Stimulated activated CD8-positive, alpha-beta memory T cell treated with anti-CD3 and anti-CD28 coated beads, Interleukin-4, amount 100 ng/mL, for 48 hours (primary cell): ENCODE results near the gene DNAJA3.

ENCODE experiments used
- DNase-seq: peaks from one replicate; pipeline ENCODE4 v3.0.0-alpha.2; 2020

DNAJA3 gene

GRCh38 chr16:4425378-4426020 lies at the start of gene DNAJA3:
Gene DNAJA3 (plus strand): TSS chr16:4425868. CDS start chr16:4425882, 14 bp downstream.
- DNase-seq: peak; percentile 93

GRCh38 chr16:4376126-4376892 lies 49.4 kb upstream of the DNAJA3 start:
- no peak for DNase-seq

DNA sequence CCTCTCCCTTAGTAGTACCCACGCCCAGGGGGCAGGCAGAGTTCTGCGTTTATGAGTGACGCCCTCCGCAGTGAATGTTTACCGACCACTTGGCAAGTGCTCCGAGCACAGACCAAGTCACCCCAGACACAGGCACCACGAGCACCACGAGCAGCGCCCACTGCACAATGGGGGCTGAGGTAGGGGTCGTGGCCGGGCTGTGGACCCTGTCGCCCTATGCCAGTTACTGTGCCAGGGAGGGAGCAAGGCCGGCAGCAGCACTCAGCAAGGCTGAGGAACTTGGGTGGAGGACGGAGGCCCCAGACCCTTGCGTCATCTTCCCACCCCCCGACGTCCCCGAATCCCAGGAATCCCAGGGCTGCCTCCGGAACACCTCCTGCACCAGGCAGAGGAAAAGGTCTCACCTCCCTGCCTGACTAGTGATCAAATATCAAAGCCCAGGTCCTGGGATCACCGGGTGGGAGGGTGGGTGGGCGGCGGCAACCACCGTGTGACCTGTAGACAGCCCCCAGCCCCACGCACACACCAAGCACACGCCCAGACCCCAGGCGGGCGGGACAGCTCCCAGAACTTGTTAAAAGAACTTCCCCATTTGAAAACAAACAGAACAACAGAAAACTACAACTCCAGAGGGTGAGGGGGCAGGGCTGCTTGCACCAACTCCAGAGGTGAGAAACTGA lies 48.6 kb upstream of the DNAJA3 start:
- no peak for DNase-seq

DNA sequence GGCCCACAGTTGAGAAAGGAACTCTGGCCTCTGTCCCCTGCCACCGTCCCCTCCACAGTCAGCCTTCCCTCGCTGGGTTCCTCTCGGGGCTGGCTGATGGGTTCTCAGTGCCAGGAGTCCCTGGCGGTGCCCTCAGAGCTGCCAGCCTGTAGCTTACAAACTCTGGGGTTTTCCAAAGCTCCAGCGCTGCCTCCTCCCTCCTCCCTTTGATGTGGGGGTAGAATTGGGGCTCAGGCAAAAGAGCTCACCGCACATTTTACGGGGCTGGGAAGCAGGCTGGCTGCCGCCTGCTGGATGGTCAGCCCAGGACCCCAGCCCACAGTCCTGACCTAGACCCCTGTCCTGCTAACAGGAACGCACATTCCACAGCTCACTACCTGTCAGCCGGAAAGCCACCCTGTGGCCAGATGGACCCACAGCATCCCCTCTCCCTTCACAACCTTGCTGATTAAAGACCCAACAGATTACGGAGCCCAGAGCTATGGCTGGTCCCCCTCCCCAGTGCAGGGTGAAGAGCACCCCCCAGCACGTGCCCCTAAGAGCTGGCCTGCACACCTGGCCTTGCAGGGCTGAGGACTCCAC lies 48.0 kb upstream of the DNAJA3 start:
- no peak for DNase-seq

DNA sequence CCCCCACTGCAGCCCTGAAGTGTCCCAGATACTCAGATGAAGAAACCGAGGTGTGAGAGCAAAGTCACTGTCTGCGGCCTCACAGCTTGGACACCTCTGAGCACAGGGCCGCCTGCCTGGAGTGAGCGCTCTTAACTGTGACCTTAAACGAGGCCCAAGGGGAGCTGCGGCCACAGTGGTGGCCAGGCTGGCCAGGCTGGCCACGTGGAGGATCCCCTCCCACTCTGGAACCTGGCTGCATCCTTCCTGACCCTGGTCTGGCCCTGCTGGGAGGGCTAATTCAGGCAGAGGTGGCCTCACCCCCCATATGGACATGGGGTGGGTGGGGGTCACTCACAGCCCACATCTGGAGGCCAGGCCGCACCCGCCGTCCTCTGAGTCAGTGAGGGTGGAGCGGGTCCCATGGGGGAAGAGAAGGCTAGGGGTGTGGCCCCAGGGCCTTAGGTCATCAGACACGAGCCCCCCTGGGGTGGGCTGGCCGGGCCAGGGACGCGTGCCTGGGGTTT lies 47.5 kb upstream of the DNAJA3 start:
- DNase-seq: no peak

DNA sequence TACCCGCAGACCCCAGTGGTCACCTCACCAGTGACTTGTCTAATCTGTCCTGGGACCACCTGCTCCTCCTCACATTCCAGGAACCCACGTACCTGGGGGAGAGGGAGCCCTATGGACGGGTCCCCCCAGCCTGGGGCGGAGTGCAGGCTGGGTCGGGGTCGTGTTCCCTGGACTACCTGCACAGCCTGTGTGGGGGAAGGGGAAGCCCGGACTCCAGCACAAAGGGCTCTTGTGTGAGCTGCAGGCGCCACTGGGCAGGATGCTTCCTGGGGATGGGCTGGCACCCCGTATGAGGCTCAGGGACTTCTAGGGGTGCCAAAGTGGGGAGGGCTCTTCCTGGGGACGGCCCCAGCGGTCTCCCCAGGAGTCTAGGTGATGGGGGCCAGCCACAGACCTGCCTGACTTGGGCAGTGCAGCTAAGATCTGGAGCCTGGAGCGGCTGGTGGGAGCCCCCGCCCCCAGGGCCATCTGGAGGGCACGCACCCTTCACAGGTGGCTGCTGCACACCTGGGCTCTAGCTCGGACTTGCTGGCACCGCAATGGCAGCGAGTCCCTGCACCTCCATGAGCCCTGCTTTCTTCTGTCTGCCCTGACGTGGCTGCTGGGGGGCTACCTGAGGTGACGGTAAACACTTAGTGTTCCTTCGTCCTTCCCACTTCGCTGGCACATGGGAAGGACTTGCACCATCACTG lies 46.5 kb upstream of the DNAJA3 start:
- no peak for DNase-seq

GRCh38 chr16:4380119-4381063 lies 45.3 kb upstream of the DNAJA3 start:
- DNase-seq: no peak

DNA sequence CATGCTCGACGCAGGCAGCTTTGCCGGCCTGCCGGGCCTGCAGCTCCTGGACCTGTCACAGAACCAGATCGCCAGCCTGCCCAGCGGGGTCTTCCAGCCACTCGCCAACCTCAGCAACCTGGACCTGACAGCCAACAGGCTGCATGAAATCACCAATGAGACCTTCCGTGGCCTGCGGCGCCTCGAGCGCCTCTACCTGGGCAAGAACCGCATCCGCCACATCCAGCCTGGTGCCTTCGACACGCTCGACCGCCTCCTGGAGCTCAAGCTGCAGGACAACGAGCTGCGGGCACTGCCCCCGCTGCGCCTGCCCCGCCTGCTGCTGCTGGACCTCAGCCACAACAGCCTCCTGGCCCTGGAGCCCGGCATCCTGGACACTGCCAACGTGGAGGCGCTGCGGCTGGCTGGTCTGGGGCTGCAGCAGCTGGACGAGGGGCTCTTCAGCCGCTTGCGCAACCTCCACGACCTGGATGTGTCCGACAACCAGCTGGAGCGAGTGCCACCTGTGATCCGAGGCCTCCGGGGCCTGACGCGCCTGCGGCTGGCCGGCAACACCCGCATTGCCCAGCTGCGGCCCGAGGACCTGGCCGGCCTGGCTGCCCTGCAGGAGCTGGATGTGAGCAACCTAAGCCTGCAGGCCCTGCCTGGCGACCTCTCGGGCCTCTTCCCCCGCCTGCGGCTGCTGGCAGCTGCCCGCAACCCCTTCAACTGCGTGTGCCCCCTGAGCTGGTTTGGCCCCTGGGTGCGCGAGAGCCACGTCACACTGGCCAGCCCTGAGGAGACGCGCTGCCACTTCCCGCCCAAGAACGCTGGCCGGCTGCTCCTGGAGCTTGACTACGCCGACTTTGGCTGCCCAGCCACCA lies 44.4 kb upstream of the DNAJA3 start:
- no peak for DNase-seq

DNA sequence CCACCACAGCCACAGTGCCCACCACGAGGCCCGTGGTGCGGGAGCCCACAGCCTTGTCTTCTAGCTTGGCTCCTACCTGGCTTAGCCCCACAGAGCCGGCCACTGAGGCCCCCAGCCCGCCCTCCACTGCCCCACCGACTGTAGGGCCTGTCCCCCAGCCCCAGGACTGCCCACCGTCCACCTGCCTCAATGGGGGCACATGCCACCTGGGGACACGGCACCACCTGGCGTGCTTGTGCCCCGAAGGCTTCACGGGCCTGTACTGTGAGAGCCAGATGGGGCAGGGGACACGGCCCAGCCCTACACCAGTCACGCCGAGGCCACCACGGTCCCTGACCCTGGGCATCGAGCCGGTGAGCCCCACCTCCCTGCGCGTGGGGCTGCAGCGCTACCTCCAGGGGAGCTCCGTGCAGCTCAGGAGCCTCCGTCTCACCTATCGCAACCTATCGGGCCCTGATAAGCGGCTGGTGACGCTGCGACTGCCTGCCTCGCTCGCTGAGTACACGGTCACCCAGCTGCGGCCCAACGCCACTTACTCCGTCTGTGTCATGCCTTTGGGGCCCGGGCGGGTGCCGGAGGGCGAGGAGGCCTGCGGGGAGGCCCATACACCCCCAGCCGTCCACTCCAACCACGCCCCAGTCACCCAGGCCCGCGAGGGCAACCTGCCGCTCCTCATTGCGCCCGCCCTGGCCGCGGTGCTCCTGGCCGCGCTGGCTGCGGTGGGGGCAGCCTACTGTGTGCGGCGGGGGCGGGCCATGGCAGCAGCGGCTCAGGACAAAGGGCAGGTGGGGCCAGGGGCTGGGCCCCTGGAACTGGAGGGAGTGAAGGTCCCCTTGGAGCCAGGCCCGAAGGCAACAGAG lies 43.5 kb upstream of the DNAJA3 start:
- no peak for DNase-seq

GRCh38 chr16:4382795-4383357 lies 42.8 kb upstream of the DNAJA3 start:
- no peak for DNase-seq

DNA sequence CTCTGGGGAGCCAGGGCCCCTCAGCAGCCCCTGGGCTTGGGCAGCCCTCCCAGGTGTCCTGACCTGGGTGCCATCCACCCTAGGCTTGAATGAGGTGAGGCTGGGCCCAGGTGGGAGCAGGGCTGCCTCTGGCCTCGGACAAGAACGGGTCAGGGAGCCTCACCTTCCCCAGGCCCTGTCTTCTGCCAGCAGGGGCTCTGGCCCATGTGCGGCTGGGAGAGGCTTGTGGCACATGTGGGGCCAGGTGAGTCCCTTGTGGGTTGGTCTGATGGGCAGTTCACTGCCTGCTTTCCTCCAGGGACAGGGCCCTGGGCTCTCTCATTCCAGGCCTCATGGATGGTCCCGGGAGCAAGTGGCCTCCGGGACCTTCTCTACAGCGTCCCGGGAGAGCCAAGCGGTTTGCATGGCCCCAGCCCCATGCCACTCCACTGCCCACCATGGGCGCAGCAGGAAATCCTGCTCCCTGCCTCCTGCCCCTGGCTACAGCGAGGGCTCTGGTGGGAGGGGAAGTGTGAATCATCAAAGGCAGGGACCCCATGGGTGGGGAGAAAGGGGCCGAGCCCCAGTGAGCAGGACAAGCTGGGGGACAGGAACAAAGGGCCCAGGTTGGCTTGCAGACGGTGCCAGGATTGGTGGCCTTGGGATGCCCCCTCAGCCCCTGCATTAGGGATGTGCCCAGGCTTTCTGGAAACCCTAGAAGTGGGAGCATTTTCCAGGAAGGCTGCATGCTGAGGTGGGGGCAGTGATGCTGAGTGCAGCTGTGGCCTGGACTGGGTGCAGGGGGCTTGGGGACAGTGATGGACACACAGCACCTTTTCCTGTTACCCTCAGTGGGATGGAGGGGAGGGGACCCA lies 41.9 kb upstream of the DNAJA3 start:
- no peak for DNase-seq

DNA sequence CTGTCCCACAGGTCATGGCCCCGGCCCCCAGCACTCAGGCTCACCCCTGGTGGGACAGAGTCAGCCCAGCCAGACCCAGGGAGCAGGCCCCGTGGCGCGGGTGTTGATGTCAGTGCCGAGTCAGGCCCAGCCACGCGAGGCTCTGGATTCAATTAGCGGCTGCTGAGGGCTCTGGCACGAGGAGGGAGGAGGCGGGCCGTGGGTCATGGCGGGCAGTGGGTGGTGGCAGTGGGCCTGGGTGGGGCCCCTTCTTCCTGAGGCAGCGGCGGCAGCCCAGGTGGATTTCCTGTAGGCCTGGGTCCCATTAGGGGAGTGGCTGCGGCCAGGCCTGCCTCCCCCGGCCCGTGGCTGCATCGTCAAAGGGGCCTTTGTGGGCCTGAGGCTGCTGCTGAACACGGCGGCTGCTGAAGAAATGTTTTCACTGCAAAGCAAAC lies 41.1 kb upstream of the DNAJA3 start:
- DNase-seq: no peak

DNA sequence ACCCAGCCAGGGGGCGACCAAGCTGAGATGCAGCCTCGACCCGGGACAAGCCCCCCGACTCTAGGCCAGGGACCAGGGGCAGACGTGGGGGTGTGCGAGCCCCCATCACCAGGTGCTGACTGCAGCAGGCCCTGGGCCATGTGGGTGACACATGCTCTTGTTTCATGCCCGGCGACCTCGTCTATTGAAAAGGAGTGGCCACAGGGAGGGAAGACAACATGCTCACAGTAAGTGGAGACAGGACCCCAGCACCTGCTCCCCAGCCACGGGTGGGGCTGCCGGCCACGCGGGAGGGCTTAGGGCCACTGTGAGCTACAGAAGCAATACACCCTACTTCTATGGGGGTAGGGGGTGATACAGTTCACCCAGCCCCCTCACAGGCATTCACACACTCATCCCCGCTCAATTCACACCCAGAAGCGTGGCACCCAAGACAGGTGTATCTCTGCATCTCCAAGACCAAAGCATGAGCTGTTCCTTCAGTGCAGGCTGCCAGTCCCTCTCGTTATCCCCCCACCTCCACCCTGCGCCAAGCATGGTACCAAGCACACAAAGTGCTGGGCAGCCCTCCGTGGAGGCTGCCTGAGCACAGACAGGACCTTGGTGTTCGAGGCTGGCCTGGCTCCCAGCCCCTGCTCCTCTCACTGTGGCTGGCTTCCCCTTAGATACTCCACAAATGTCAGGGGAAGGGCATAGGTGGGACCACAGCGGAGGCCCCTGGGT lies 40.4 kb upstream of the DNAJA3 start:
- no peak for DNase-seq

GRCh38 chr16:4385789-4386450 lies 39.7 kb upstream of the DNAJA3 start:
- no peak for DNase-seq

GRCh38 chr16:4386451-4386805 lies 39.2 kb upstream of the DNAJA3 start:
- no peak for DNase-seq

GRCh38 chr16:4386951-4387565 lies 38.6 kb upstream of the DNAJA3 start:
- DNase-seq: no peak

GRCh38 chr16:4387781-4388180 lies 37.9 kb upstream of the DNAJA3 start:
- no peak for DNase-seq
